Activated CD4-positive, alpha-beta T cell treated with anti-CD3 and anti-CD28 coated beads, Interleukin-10, Interleukin-2, amounts not matched to agents 100 ng/mL and 50 ng/mL, durations not matched to agents 16 hours and 8 hours (primary cell): ENCODE data around the gene ZNF280A.
"Not testable (repeated sequence)": the region's sequence is repeated elsewhere in the genome, so short reads cannot be mapped to it uniquely, and the experiment has no call there.

Experiments
- DNase-seq: peaks from one replicate; pipeline ENCODE4 v3.0.0-alpha.2; 2020

The ZNF280A gene

DNA sequence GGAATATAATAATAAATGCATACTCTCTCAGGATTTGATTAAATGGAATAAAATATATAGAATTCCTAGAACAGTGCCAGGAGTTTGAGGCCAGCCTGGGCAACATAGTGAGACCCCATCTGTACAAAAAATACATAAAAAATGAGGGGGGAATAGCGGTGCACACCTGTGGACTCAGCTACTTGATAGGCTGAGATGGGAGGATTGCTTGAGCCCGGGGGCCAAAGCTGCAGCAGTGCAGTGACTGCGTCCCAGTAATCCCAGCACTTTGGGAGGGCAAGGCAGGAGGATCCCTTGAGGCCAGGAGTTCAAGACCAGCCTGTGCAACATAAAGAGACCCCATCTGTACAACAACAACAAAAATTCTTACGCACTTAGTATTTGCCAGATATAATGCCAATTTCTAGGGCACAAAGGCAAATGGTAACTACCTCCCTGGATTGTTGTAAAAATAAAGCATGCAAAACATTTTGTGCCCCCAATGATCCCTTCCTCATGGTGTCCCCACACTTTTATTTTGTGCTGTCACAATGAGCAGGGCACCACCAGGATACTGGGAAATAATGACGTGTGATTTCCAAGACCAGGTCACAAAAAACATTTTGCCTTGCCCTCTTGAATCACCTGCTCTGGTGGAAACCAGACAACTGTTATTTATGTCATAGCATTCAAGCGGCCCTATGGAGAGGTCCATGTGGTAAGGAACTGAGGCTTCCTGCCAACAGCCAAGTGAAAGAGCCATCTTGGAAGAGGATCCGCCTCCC, 18.3 kb upstream of the ZNF280A start:
- DNase-seq: no peak

GRCh38 chr22:22536916-22537315, 16.8 kb upstream of the ZNF280A start:
- DNase-seq: no peak

DNA sequence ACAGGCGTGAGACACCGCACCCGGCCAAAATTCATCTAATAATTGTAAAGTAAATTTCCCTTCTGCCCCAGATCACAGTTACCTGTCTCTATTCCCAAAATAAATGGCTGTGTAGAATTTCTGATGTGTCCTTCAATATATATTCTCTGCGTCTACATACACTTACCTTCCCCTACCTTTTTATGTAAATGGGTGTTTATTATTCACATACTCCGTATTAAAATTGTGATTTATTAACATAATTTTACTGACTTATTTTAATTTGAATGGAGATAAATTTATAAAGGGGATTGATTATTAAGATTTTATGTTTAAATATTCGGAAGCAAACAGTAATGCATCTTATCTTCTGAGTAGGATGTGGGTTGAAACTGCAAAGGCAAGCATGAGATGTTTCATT, 16.4 kb upstream of the ZNF280A start:
- no peak for DNase-seq

GRCh38 chr22:22535662-22536061, 15.6 kb upstream of the ZNF280A start:
- no peak for DNase-seq

GRCh38 chr22:22534604-22535415, 14.7 kb upstream of the ZNF280A start:
- DNase-seq: no peak

GRCh38 chr22:22533863-22534262, 13.8 kb upstream of the ZNF280A start:
- DNase-seq: no peak

- DNase-seq: no peak
These were observed 13.3 kb upstream of the ZNF280A start for GRCh38 chr22:22533417-22533816.

DNA sequence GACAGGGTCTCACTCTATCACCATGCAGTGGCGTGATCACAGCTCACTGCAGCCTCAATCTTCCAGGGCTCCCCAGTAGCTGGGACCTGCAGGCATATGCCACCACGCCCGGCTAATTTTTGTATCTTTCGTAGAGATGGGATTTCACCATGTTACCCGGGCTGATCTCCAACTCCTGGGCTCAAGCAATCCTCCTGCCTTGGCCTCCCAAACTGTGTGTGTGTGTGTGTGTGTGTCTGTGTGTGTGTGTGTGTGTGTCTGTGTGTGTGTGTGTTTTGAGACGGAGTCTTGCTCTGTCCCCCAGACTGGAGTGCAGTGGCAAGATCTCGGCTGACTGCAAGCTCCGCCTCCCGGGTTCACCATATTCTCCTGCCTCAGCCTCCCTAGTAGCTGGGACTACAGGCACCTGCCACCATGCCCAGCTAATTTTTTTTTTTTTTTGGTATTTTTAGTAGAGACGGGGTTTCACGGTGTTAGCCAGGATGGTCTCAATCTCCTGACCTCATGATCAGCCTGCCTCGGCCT, 12.5 kb upstream of the ZNF280A start:
- DNase-seq: not testable (repeated sequence)

- no peak for DNase-seq
These were observed 11.9 kb upstream of the ZNF280A start for GRCh38 chr22:22531770-22532546.

GRCh38 chr22:22528780-22529179, 8.7 kb upstream of the ZNF280A start:
- no peak for DNase-seq

DNA sequence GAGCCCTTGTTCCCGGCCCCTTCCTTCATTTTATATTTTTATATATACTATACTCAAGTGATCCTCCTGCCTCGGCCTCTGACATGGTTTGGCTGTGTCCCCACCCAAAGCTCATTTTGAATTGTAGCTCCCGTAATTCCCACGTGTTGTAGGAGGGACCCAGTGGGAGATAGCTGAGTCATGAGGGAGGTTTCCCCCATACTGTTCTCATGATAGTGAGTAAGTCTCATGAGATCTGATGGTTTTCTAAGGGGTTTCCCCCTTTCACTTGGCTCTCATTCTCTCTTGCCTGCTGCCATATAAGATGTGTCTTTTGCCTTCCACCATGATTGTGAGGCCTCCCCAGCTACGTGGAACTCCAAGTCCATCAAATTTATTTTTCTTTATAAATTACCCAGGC, 7.2 kb upstream of the ZNF280A start:
- no peak for DNase-seq

DNA sequence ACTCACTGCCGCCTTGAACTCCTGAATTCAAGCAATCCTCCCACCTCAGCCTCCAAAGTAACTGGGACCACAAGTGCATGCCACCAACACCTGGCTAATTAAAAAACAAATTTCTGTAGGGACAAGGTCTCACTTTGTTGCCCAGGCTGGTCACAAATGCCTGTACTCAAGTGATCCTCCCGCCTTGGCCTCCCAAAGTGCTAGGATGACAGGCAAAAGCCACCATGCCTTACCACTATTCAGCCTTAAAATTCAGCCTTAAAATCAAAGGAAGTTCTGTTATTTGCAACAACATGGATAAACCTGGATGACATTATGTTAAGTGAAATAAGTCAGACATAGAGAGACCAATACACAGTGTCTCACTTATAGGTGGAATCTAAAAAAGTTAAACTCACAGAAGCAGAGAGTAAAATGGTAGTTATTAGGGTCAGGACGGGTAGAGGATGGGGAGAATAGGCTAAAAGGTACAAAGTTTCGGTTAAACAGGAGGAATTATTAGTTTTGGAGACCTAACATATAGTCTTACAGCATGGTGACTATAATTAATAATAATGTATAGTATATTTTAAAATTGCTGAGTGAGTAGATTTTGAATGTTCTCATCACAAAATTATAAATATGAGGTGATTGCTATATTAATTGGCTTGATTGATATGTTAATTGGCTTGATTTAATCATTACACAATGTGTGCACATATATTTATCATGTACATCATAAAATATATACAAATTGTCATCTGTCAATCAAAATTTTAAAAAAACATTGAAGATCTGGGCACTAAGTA, 6.2 kb upstream of the ZNF280A start:
- no peak for DNase-seq

DNA sequence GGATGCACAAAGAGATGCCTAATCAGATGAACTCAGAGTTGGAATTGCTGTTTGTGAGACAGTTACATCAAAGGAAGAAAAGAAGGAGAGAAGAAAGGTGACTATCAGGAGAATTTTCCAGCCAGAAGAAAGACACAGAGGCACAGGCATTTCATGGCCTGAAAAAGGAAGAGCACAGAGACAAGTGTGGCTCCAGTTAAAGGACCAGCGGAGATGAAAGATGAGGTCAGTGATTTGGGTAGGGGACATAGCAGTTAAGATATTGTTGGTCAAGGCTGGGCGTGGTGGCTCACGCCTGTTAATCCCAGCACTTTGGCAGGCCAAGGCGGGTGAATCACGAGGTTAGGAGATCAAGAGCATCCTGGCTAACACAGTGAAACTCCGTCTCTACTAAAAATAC, 3.4 kb upstream of the ZNF280A start:
- no peak for DNase-seq

DNA sequence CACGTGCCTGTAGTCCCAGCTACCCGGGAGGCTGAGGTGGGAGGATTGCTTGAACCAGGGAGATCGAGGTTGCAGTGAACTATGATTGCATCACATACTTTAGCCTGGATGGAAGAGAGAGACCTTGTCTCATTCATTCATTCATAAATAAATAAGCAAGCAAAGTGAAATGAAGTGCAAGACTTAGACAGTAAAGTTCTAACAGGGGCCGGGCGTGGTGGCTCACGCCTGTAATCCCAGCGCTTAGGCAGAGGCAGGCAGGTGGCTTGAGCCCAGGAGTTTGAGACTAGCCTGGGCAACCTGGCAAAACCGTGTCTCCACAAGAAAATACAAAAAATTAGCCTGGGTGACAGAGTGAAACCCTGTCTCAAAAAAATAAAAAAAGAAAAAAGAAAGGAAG, 1.6 kb upstream of the ZNF280A start:
- no peak for DNase-seq

- DNase-seq: no peak
These were observed 865 bp upstream of the ZNF280A start for GRCh38 chr22:22520667-22521602.

DNA sequence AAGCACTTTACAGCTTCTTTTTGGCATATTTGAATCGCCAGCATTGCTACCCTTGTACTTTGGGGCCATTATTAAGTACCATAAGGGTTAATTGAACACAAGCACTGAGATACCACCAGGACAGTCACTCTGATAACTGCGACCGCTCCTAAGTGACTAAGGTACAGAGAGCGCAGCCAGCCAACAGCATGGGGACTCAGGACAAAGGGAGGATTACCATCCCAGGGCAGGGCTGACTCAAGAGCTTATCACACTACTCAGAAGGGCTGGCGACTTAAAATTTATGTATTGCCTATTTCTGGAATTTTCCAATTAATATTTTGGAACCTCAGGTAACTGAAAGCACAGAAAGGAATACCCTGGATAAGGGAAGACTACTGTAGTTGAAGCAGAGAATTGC, 479 bp downstream of the ZNF280A start:
- DNase-seq: no peak

GRCh38 chr22:22516992-22517391, 3.1 kb downstream of the ZNF280A start:
- no peak for DNase-seq

DNA sequence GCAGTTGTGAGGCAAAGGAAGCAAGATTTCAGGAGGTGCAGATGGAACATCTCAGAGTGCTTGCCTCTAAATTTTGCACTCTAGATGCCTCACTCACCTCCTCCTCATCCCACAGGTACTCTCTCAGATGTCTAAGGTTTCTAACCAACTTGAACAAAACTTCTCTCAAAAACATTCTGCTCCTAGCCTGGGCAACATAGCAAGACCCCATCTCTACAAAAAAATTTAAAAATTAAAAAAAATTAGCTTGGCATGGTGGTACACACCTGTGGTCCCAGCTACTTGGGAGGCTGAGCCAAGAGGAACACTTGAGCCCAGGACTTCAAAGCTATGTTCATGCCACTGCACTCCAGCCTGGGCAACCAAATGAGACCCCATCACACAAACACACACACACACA, 4.2 kb downstream of the ZNF280A start:
- DNase-seq: no peak

GRCh38 chr22:22514431-22514830, 5.6 kb downstream of the ZNF280A start:
- not testable (repeated sequence) for DNase-seq

- DNase-seq: no peak
These were observed 6.5 kb downstream of the ZNF280A start for GRCh38 chr22:22513619-22514018.

DNA sequence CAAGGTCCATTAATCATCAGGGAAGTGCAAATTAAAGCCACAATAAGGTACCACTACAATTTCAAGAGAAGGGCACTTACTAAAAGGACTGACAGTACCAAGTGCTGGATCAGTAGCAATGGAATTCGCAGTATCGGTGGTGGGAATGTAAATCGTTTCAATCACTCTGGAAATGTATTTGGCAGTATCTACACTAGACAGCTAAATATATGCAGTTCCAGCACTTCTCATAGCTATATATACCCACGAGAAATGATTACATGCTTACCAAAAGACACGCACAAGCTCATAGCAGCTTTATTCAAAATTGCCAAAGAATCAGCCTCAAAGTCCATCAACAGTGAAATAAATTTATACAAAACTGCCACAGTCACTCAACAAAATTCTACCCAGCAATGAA, 7.1 kb downstream of the ZNF280A start:
- DNase-seq: no peak
